NCI-H2081 treated with DMSO at 0.1 percent for 48 hours (cell line): ENCODE measurements around the gene PDZRN3.

ENCODE experiments used
- DNase-seq: peaks from one replicate; lab custom pipeline; 2025; lab: John Stamatoyannopoulos, UW

The PDZRN3 gene

DNA sequence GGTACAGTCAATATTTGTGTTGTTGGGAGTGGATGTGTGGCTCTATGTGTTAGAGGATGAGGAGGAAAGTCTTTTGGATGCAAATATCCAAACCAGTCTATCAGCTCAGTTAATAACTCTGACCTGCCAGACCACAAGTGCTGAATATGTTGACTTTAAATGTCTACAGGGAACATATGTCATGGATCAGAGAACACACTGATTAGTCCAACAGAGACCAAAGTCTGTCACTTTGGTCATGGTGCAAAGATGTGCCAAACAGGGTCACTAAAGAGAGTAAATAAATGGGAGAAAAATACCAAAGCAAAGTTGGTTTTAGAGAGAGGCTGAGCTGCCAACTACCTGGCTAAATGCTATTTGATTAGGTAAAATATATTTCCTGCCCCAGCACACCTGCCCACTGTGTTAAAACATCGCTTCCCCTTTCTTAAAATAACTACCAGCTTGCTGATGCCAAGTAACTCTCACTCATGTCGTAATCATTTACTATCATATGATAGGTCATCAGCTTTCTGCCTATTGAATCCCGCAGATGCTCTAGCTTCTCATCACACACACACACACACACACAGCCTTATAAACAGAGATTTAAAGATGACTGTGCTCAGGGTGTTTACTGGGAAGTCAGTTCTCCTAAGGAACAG is 173.3 kb downstream of the PDZRN3 start:
- peak; percentile 64 for DNase-seq

DNA sequence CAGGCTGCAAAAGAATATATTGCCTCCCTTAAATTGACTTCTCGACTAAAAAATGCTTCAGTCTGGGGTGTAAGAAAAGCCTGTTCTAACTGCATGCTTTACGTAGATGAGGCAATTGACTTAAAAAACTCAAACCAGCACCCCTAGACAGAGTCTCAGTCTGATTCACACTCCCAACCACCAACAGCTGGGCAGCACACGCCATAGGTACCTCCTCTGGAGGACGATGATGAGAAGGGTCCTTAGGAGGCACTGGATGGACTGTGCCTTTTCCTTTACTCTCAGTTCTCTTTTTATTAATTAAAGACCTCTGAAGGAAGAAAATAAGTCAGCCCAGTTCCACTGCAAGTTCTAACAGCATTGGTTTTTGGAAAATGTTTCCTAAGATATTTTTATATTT is 175.0 kb downstream of the PDZRN3 start:
- DNase-seq = no peak

DNA sequence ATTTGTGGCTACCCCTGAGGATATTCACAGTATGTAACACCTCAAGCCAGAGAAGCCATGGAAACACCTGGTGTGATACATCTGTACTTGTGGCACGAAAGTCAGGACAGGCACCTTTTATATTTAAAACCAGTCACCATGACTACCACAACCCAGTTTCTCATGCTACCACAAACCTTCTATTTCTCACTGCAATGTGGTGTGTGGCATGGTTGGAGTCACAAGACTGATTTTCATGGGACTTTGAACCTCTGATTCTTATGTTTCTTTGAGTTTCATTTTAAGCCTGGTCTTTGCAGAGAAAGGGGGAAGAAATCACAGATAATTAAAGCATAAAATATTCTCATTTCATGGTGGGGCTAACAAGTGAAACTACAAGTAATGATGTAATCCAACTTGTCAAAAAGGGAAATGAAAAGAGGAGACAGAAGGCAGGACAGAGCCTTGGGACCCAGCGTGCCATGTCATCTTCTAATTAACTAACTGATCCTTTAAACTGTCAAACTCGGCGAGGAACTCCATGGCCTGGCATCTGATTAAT is 175.9 kb downstream of the PDZRN3 start:
- DNase-seq = no peak

- DNase-seq = no peak
These were observed 176.7 kb downstream of the PDZRN3 start for GRCh38 chr3:73448041-73448440.

DNA sequence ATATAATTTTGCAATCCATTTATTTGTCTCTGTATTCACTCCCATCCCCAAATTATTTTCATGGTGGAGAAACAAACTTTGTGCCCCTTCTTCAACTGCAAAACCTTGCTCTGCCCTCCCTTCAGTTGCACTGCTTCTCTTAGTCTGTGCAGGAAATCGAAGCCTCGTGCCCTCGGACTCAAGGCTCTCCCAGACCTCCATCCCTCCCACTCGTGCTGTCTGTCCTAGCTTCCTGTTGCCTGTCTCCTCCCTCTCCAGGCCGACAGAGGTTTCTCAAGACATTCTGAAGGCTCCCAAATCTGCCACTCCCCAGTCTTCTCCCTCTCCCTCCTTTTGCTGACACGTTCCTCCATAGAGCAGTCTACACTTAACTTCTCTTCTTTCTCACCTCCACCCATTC is 177.6 kb downstream of the PDZRN3 start:
- DNase-seq = no peak

DNA sequence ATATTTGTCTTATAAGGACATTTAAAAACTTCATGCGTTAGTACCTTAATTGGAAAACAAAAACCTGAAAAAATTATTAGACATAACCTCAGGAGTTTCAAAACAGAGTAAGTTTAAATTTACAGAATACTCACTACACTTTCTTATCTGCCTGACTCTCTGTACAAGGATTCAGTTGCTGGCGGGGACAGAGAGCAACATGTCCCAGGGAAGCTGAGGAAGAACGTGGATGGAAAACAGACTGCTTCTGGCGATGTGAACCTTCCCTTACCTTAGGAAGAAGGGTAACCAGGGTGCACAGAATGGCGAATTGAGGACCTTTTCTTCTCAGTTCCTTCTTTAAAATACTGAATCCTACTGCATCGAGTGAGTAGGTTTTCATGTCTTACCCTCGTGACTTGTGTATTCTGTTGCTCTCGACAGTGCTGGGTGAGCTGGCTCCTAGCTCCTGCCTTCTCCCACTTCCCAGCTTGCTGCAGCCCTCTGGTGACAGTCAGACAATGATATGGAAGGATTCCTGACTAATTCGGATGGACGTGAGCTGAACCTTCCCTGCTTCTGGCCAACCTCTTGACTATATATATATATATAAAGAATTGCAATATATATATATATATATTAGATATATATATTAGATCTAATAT is 178.2 kb downstream of the PDZRN3 start:
- DNase-seq = no peak

DNA sequence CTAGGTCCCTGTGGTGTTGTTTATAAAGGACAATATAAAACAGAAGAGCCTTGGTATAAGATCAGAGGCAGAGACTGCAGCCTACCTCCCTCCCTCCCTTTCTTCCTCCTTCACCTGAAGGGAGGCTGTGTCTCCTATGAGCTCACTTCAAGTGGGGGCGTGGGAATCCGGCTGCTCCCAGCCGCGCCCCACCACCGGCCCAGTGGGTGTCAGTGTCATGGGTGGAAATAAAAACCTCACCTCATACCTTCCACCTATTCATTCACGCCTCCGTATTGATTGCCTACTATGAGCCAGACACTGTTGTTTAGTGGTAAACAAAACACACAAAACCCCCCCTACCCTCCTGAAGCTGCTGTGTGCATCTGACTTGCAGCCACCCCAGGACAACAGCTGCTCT is 181.9 kb downstream of the PDZRN3 start:
- no peak for DNase-seq

DNA sequence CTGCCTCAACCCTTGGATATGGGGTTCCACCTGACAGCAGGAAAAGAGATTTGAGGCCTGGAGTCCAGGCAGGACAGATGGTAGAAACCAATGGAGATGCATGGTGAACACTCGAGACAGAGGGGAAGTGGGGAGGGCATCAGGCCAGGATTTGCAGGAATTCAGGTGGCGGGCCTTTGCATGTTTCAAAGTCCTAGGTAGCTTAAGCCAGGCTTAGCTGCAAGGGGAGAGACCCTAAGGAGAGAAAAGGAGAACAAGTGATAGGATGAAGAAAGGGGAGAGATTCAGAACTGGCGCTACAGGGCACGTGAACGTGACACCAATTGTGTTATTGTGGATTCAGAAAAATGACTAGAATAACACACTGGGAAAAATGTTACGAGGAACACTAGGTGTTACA is 182.6 kb downstream of the PDZRN3 start:
- no peak for DNase-seq

DNA sequence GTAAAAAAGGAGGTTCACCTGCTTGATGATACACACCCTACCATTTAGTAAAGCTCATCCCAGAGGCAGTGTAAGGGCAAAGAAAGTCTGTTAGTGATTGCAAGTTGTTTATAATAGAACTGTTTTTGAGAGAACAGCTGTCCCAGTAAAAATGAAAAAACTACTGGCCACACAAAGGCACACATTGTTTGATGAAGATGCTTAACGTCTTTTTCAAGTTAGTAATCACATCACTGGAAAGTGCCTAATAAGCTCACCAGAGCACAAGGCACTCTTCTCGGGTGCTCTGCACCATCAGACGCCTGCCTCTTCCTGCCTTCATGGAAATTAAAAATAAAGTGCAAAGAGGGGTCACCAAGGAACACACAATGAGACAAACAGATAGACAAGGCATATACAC is 186.9 kb downstream of the PDZRN3 start:
- DNase-seq = no peak

- DNase-seq = no peak
These were observed 189.7 kb downstream of the PDZRN3 start for GRCh38 chr3:73435055-73435454.

DNA sequence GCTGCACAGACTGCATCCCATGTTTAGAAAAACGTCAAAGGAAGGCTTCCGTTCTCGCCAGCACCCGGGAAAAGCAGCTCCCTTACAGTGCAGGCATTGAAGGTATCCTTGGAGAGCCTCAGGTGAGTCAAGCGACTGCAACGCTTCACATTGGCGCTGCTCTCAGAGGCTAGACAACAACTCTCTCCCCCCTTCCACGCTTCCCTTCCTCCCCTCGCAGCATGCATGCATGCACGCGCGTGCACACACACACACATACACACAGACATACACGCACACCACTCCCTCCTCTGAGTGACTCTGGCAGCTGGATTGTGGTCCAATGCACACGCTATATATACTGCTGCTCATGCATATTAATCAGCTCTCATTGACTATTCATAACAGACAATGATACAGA is 191.1 kb downstream of the PDZRN3 start:
- DNase-seq = no peak

- no peak for DNase-seq
These were observed 191.7 kb downstream of the PDZRN3 start for GRCh38 chr3:73433079-73433478.

GRCh38 chr3:73432706-73433032 is 192.1 kb downstream of the PDZRN3 start:
- no peak for DNase-seq

DNA sequence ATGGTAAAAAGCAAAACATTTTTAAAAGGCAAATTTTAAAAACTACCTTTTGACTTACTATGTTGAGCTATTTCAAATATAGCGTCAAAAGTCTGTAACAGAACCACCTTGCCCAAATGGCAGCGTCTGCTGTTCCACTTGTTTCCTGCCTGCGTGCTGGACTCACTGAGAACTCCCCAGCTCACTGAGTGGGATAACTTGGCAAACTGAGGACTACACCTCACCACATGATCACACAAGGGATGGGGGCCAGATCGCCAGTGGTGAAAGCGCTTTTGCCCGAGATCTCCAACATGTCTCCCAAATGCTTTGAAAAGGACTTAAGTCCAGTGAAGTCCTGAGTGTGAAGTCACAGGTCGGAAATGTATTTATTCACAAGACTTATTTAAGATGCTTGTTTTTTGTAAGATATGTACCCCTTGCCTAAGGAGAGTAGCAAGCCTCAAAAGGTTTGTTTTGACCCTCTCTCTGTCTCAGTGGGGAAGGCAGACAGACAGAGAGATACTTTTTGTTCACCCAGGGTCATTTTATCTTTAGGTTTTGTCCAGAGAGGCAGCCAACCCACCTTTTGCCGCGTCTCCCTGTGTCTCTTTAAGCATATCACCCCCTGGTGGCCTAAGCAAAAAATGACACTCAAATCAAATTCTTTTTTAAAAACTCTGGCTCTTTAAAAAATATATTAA is 192.6 kb downstream of the PDZRN3 start:
- no peak for DNase-seq

DNA sequence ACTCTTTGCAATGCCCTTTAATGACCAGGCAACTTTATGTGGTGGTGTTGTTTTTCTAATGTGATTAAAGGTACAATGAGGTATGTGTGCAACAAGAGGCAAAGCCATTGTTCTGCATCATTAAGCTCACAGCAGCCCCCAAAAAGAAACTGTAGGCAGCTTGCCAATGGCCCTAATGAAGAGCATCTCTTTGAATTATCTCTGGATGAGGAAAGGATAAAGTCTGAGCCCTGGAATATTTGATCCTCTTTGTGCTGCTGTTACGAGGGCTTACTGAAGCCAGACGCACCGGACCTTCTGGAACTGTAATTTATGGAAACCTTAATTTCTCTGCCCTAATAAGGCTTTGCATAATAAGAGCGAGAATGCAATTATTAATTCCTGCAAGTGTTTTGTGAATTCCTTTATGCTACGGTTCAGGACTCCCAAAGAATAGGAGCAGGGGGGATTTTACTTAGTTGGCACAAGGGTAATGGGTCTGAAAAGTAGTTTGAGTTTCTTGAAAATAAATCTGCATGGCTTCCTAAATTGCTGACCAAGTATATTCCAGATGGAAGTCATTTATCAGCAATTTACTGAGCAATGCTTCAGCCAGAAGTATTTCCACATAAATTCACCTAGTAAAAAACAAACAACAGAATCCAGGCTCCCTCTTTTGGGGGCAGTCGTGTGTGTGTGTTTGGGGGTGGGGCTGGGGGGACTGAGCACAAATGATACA is 193.4 kb downstream of the PDZRN3 start:
- DNase-seq = no peak

DNA sequence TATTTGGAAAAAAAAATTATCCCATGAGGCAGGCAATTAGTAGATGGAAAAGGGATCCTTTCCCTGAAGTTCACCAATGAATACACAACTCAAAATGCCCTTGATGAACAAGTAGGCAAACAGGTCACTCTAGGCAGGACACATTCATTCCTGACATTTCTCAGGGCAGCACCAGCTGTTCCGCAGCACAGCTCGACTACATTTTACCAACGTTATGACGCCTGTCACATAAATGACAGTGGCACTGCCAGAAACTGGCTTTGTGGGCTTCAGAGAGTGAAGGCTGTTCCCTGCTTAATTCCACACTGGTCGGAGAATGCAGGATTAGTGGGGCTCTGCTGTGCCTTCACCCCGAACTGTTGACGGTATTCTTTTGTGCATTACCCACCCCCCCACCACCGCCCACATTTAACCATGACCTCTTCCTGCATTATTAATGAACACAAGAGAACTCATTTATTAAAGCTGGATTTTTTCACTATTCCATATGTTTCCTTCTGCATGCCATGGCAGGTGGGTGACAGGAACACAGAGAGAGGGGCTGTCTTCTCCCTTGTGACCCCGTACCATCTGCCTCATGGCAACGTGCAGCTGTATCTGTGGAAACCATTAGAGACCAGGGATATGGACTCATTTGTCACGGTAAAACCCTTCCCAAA is 197.6 kb downstream of the PDZRN3 start:
- no peak for DNase-seq

- no peak for DNase-seq
These were observed 198.1 kb downstream of the PDZRN3 start for GRCh38 chr3:73426606-73427005.

DNA sequence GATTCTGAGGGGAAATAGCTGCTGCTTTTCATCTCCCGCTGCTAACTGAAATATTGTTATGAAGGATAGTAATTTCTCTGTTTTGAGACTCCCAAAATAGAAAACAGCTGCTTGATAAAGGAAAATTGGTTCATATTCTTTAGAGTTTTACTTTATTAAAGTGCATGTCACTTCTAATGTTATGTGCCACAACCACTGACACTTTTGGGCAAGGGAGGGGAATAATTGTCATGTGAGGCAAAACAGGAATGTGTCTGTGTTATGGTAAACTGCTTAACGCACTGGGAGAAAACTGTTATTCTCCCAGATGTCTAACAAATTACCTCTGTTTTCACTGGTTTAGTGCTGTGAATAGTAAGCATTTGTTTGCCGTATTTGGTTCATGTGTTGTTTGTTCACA is 201.6 kb downstream of the PDZRN3 start:
- DNase-seq = no peak

- DNase-seq = no peak
These were observed 202.2 kb downstream of the PDZRN3 start for GRCh38 chr3:73422571-73422970.

- no peak for DNase-seq
These were observed 204.8 kb downstream of the PDZRN3 start for GRCh38 chr3:73419942-73420341.

- DNase-seq = no peak
These were observed 205.4 kb downstream of the PDZRN3 start for GRCh38 chr3:73419179-73419803.

DNA sequence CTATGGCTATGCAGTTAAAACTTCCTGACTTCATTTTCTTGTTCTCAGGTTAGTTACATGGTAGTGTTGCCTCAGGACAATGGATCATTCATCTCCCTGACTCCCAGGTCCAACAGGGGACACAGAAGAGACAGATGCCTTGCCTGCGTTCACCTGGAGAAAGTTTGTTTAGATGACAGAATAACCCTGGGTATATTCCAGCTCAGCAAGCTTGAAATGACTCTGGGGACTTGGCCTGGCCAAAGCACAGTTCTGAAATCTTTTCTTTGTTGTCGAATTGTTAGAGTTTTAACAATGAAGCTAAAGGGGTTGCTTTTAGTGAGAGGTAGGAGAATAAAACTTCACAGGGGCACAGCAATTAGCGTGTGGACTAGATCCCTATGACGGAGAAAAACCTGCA is 206.1 kb downstream of the PDZRN3 start:
- DNase-seq = no peak
